C1 segment of cervical spinal cord (tissue), 14 donors: Measurements from ENCODE around the gene COLEC11.

Experiments used
- DNase-seq, 14 donors: peaks; one replicate each; lab custom pipeline; 2025; lab: John Stamatoyannopoulos, UW

The COLEC11 gene

DNA sequence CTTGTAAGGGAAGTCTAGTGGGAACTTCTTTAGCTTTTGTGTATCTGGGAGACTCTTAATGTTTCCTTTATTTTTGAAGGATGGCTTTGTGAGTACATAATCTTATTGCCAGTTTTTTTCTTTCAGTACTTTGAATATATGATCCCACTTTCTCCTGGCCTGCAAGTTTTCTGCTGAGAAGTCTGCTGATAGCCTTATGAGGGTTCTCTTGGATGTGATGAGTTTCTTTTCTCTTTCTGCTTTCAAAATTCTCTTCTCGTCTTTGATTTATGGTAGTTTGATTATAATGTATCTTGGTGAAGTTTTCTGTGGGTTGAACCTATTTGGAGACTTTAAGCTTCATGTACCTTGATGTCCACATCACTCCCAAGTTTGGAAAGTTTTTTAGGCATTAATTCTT lies 28.1 kb downstream of the COLEC11 start:
- DNase-seq, result no peak

DNA sequence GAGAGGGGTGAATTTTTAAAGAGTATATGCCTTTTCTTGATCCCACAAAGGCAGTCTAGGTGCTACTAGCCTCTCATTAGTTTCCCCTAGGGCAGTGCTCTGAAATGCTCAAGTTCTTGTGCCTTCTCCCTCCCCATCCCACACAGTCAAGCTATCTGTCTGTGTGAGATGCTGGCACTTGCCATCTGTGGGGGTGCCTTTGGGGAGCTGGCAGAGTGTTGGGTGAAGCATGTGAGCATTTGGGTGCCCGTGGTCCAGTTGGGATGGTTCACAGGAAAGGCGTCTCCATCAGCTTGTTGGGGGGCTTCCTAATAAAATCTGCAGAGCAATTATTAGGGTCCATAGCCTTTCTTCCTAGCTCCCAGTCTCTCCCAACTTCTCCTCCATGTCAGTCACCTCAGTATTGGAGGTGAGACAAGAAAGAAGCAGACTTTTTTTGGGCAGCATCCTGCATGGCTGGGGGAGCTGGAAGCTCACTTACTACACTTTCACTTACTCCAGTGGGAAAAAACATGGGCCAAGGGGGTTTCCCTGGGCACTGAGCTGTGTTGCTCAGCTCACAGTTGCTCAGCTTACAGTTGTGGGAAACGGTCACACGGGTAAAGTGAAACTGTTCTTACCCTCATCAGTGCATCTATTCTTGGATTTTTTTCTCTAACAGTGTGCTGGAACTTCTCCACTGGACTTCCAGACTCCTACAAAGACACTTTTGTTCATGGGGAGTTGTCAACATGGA lies 29.3 kb downstream of the COLEC11 start:
- no peak for DNase-seq

DNA sequence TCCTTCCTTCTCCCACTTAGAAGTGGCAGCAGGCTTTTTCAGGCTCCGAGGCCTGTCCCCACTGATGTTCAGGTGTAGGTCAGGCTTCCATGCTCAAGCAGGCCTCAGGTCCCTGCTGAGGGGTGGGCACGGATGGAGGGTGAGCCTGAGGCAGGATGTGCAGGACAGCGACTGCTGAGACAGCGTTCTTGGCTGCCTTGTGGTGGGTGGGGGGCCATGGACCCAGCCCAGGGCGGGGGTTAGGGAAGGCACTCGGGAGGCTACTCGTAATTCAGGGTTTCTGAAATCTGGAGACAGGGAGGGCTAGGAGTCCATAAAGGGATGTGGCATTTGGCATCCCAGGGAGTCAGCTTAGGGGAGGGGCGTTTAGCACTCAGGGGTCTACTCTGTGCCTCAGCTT lies 30.3 kb downstream of the COLEC11 start:
- no peak for DNase-seq

DNA sequence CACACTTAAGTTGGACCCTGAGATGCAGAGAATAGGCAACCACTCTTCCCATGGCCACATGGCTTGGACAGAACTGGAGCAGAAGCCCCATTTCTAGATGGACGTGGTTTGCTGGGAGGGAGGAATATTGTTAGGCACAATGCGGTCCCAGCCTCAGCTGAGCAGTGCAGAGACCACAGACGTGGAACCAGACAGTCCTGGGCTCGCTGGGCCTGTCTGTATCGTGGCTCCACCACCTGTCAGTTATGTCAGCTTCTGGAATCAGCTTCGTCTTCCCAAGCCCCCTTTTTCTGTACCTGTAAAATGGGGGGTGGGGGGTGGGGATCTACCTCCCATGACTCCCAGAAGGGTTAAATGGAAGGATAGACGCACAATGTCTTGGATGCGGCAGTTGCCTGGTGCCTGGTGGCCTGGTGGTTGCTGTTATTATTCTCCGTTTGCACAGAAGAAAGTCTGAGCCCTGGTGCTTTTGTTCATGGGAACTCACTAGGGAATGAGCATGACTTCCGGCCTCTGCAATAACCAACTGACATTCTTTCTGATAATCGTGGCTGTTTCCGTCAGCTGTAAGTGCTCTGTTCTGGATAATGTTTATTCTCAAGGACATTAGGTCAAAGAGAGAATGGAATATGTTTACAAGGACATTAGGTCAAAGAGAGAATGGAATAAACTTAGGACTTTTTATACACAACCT lies 31.4 kb downstream of the COLEC11 start:
- no peak for DNase-seq

DNA sequence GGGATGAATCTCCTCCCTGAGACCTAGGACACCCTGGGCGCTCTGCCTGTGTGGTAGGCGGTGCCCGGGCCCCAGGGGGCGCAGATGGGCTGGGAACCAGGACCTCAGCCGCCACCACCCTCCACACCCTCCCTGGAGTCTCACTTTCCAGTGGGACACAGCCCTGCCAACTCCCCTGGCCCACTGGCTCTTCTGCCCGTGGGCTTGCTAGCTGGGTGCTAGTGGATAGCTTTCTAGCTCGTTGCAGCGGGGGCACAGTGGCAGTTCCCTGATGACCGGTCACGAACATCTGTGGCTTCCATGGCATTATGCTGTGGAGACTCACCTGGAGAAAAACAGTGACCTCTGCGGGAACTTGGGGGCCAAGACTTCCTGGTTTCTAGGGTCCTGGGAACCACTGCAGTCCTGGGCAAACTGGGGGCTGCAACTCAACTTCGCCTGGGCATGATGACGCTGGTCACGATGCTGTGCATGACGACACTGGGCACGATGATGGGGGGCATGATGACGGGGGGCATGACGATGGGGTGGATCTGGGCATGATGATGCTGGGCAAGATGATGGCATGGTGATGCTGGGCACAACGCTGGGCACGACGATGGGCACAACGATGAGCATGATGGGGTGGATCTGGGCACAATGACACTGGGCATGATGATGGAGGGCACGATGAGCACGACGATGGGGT lies 32.0 kb downstream of the COLEC11 start:
- DNase-seq, result no peak

DNA sequence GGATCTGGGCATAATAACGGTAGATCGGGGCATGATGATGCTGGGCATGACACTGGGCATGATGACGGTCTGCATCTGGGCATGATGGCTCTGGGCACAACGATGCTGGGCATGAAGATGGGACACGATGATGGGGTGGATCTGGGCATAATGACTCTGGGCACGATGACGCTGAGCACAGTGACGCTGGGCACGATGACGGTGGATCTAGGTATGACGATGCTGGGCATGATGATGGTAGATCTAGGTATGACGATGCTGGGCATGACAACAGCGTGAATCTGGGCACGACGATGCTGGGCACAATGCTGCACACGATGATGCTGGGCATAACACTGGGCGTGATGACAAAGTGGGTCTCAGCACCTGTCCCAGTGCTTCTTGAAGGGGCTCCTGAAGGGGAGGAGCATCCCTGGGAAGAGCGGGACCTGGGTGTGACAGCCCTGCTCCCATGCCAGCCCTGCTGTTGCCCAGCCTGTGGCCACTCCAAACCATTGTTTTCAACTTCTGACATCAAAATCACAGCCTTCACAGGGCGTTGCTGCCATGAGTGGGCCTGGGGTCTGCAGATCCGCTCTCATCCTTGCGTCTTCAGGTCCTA lies 32.7 kb downstream of the COLEC11 start:
- no peak for DNase-seq

DNA sequence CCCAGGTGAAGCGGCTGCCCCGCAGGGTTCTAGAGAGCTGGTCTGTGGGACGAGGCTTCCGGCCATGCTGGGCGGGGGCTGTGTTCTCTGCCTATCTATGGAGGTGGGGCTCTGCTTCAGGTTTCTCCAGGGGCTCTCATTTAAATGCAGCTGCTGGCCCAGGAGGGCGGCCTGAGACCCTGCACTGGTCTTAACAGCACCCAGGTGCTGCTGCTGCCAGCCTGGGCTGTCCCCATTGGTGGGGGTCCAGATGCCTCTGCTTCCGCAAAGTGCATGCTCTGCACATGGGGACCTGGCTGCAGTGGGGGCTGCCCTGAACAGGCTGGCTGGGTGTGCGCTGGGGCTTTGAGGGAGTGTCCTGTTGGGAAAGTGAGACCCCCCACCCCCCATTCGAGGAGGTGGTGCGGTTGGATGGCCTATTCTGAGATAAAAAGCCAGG lies 33.3 kb downstream of the COLEC11 start:
- no peak for DNase-seq

DNA sequence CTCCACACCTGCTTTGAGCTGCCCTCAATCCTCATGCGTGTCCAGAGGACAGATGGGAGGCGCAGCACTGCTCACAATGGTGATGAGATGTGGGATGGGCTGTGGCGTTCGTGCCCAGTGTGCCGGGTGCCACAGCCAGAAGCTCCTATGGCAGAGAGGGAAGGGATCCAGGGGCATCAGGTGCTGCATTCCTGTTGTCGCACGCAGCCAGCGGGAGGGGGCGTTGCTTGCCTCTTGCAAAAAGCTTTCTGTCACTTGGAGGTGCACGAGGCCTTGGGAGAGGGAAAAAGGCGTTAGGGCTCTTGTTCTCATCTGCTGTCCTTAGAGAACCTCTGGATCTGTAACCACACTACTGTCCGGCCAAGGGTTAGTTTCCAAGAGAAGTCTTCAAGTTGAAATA lies 33.9 kb downstream of the COLEC11 start:
- no peak for DNase-seq

DNA sequence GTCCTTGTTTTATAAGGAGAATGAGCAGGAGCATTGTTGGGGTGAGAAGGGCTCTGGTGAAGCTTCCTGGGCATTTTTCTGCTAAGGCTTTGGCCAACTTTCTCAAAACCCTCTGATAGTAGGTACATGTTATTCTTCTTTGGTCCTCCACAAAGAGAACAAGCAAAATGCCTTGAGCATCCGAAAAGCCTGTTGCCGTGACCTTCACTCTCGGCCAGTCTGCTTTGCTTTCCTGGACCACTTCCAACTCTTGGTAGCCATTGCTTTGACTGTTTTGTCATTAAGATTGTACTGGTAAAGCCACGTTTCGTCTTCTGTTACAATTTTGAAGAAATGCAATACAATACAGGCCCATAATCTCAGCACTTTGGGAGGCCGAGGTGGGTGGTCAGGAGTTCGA lies 35.7 kb downstream of the COLEC11 start:
- no peak for DNase-seq

DNA sequence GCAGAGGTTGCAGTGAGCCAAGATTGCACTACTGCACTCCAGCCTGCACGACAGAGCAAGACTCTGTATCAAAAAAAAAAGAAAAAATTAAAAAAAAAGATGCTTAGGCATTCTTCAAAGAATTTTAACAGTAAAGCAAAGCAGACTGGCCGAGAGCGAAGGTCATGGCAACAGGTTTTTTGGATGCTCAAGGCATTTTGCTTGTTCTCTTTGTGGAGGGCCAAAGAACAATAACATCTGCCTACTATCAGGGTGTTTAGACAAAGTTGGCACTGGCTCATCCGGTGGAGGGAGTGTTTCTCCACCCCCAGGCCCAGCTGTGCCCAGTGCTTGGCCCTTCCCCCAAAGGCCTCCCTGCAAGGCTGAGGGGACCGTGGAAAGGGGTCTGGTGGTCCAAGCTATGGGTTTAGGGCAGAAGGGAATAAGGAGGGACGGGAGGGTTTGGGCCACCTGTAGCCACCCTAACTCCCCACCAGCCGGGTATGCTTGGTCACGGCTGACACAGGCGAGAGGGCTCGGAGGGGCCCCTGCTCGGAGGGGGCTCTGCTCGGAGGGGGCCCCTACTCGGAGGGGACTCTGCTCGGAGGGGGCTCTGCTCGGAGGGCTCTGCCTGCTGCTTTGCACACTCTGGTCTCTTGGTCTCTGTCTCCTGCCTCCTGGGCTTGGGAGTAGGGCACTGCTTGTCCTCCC lies 36.4 kb downstream of the COLEC11 start:
- DNase-seq, result no peak

DNA sequence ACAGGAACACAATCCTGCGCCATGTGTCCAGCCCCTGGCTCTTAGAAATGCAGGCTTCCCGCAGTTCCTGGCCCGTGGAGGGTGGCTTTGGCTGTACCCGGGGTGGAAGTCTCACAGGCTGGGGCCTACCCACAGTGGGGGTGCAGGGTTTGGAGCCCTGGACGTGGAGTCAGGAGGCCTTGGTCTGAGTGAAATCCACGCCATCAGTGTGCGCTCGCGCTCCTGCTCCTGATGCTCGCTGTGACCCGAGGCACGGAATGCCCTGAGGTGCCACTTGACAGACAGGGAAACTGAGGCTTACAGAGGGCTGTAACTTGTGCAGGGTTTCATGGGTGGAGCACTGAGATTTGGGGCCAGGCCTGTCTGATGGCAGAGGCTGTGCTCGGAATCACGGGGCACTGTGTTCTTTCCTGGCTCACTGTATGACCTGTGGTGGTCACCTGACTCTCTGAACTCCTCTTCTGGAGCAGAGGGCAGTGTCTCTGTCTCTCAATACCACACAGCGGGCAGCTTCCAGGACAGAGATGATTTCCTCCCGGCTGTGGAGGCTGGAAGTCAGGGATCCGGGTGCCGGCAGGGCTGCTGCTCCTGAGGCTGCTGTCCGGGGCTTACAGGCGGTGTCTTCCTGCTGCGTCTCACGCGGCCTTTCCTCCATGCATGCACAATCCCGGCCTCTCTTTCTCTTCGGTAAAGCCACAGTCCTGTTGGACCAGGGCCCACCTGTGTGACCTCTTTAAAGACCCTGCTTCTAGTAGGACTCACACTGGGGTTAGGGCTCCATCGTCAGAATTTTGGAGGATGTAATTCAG lies 37.1 kb downstream of the COLEC11 start:
- DNase-seq, result no peak

DNA sequence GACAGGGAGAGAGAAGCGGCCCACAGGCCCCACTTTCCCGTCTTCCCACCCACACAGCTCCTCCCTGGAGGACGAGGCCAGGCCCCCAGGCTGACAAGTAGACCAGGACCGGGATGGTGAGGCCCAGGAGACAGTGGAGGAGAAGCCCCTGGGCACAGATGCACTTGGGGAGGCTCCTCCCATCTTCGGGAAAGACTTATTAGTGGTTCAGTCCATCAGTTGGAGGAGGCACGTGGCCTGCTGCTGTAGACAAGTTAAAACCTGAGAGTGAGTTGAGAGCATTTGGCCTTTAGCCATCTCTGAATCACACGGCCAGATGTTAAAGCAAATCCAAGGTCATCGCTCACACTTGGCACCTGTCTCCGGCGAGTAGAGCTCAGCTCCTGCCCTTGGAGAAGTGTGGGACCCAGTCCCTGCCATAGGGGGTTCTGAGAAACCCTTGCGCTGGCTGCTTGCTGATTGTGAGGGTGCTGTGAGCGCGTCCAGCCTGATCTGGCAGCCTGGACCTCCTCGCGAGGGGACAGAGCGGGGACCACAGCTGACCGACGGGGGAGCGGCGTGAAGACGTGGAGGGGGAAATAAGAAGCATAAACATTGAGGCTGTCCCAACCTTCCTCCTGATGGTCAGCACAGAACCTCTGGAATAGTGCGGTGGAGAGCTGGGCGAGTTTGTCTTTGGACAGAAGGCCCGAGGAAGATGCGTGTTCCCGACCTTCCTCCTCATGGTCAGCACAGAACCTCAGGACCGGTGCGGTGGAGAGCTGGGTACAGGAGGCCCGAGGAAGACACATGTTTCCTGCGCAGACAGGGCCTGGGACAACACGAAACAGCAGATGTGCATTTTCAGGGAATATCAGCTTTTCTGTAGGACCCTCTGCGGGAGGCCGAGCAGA lies 38.4 kb downstream of the COLEC11 start:
- no peak for DNase-seq

DNA sequence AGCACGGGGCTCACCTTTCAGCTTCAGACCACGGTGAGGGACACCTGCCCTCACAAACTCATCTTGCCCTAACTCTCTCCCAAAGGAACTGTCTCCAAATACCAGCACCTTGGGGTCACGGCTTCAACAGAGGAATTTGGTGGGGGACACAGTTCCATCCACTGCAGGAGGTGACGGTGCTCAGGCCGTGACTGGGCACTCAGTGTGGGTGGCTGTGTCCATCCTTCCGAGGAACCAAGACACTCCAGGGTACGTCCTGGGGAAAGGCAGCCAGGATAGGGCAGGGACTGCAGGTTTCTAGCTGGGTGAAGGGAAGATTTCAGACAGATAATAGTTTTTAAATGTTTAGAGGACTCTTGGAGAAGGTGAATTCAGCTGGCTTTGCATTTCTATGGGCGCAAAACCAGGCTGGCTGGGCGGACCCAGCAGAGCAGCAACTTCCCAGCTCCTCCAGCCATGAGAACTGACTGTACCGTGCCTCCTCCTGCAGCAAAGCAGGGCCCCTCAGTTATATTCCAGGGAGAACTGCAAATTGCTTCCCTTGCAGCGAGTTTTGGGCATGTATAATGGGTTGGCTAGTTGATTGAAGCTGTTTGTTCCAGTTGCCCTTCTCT lies 39.2 kb downstream of the COLEC11 start:
- DNase-seq, result no peak

DNA sequence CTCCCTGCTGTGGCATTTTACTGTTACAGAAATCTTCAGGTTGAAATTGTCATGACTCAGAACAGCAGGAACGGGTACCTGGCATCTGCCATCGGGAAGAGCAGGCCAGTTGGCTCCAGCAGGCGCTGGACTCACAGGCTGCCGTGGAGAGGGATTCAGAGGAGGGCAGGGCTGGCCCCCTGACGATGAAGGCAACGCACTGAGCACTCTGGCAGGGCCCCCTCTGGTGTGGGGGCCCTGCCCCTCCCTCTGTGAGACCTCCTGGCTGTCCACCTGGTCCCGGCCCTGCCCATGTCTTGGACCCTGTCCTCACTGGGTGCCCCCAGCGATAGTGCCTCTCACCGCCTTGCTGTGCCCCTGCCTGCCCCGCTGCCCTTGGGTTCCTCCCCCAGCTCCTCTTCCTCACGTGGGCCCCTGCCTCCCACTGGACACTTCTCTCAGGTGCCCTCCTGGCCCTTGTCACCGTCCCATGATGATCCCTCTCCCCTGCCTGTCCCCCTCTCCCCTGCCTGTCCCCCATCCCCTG lies 39.7 kb downstream of the COLEC11 start:
- DNase-seq, result peak in 1 of 14 donors; percentile 78

DNA sequence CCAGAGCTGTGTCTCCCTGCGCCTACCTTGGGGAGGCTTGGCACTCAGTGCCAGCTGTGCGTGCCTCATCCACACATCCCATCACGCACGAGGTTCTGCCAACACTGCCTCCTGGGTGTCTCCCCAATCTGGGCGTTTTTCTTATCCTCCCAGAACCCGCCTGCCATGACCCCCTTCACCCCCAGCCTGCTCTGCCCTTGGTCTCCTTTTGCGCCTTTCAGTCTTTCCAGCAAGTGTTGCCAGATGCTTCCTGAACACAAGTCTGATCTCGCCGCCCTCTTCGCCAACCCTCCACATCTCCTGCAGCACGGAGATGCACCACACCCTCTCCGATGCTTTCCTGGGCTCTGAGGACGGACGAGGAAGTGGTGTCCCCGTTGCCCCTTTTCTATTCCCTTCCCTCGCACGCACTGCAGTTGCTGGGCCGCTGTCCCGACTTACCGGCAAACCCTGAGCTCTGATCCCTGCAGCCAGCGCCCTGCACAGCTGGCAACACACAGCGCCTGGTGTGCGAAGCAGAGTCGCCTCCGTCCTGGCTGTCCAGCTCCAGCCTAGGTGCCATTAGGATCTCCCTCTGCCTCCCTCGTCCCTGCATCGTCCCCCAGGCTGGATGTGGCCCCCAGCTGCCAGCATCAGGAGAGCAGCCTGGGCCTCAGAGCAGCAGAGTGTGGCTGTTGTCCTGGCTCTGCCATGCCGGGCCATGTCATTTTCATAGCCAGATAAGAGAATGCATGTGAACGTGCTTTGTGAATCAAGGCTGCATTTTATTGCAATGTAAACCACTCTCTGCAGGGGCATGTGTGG lies 40.5 kb downstream of the COLEC11 start:
- peak in 1 of 14 donors; percentile 5 for DNase-seq

DNA sequence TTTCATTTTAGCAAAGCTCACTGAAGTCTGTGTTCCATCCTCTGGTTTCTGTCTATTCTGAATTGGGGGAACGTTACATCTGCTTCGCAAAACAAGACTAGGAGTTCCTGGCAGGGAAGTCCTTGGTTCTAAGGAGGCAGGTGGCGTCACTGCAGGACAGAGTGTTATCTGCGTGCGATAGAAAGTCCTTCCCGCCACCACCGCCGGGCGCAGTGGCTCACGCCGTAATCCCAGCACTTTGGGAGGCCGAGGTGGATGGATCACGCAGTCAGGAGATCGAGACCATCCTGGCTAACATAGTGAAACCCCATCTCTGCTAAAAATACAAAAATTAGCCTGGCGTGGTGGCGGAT lies 41.0 kb downstream of the COLEC11 start:
- peak in 1 of 14 donors; percentile 32 for DNase-seq

DNA sequence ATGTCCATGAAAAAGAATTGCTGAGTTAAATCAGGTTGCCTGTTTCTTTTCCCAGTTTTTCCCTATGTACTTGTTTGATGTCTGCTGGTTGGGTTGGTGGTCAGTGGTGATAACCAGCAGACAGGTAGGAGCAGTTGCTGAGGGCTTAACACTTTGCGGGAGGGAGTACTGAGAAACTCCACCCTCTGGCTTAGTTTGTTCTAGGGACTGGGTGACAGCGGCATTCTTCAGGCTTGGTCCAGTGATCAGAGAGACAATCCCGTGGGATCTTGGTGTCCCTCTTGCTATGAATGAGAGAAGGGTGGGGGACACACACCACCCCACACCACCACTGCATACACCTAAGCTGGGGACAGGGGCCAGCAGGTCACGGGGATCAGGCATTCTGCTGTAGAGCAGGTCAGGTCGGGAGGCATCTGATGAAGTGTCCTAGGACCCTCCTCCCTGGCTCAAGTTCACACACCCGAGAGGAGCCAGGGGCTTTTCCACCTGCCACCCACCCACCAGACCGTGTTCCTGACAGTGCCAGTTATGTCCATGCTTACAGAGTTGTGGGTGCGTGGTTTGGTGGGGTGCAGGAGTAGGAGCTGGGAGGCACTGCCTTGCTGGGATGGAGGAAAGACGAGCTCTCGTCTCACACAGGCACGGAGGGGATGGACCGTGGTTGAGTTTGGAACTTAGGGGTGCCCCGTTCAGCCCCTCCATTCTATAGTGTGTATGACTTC lies 41.8 kb downstream of the COLEC11 start:
- no peak for DNase-seq

DNA sequence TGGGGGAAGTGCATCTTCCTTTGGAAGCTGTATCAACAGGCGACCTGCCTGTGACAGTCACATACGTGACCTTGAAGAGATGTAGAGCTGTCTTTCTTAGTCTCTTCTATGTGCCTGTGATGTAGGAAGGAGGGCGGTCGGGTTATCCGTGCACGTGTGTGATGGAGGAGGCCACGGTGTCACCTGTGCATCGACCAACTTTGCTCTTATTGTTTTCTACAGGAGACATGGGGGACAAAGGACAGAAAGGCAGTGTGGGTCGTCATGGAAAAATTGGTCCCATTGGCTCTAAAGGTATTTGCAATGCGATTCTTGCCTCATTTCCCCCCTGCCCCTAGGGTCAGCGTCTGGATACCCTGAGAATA lies 42.4 kb downstream of the COLEC11 start:
- no peak for DNase-seq
